Dermis blood vessel endothelial cell (primary cell): ENCODE results near the gene EXOC4. TPM values are rescaled to one million over a fixed set of nuclear protein-coding genes. Genes with fewer than 3 reads are reported as not detected.

Source experiments
- DNase-seq: peaks from one replicate; pipeline ENCODE4 v3.0.0; 2010
- total RNA-seq: library from RNA; depleted of rRNA; stranded (reverse); fragments of >200 nt; gene quantifications from 2 replicates; pipeline ENCODE4 v1.2.3, GENCODE V29; 2014

EXOC4 gene
- total RNA-seq, 1 donor from 2014 or later, result 112 TPM

GRCh38 chr7:133724694-133725093 lies 471.8 kb downstream of the EXOC4 start:
- DNase-seq, result no peak

- no peak for DNase-seq
Measured at GRCh38 chr7:133727476-133728214, 474.8 kb downstream of the EXOC4 start.

GRCh38 chr7:133730360-133730759 lies 477.5 kb downstream of the EXOC4 start:
- no peak for DNase-seq

GRCh38 chr7:133733401-133733800 lies 480.5 kb downstream of the EXOC4 start:
- DNase-seq, result no peak

- DNase-seq, result peak; percentile 5
Measured at GRCh38 chr7:133735222-133735621, 482.3 kb downstream of the EXOC4 start.

- DNase-seq, result no peak
Measured at GRCh38 chr7:133739817-133740216, 486.9 kb downstream of the EXOC4 start.

- no peak for DNase-seq
Measured at GRCh38 chr7:133741078-133741477, 488.2 kb downstream of the EXOC4 start.

- DNase-seq, result no peak
Measured at GRCh38 chr7:133741703-133742102, 488.8 kb downstream of the EXOC4 start.

- DNase-seq, result peak; percentile 55
Measured at GRCh38 chr7:133742709-133743538, 490.0 kb downstream of the EXOC4 start.

- no peak for DNase-seq
Measured at GRCh38 chr7:133744451-133744850, 491.6 kb downstream of the EXOC4 start.

GRCh38 chr7:133746305-133746704 lies 493.4 kb downstream of the EXOC4 start:
- no peak for DNase-seq

- DNase-seq, result no peak
Measured at GRCh38 chr7:133746847-133747246, 494.0 kb downstream of the EXOC4 start.

GRCh38 chr7:133748443-133749407 lies 495.8 kb downstream of the EXOC4 start:
- no peak for DNase-seq

GRCh38 chr7:133750287-133750686 lies 497.4 kb downstream of the EXOC4 start:
- no peak for DNase-seq

GRCh38 chr7:133751079-133751478 lies 498.2 kb downstream of the EXOC4 start:
- no peak for DNase-seq

GRCh38 chr7:133753513-133753912 lies 500.6 kb downstream of the EXOC4 start:
- DNase-seq, result no peak

GRCh38 chr7:133754708-133755107 lies 501.8 kb downstream of the EXOC4 start:
- no peak for DNase-seq

GRCh38 chr7:133755901-133756300 lies 503.0 kb downstream of the EXOC4 start:
- no peak for DNase-seq

- DNase-seq, result no peak
Measured at GRCh38 chr7:133761443-133761842, 508.6 kb downstream of the EXOC4 start.

GRCh38 chr7:133763076-133763640 lies 510.3 kb downstream of the EXOC4 start:
- no peak for DNase-seq

- no peak for DNase-seq
Measured at GRCh38 chr7:133769668-133770067, 516.8 kb downstream of the EXOC4 start.

GRCh38 chr7:133770863-133771492 lies 518.1 kb downstream of the EXOC4 start:
- peak; percentile 34 for DNase-seq
